Measurements from ENCODE around the gene CSRNP3.
A peak's percentile ranks its signal among the peaks of the same experiment; 100 is the strongest.

The CSRNP3 gene

GRCh38 chr2:165692906-165693305 is 223.4 kb downstream of the CSRNP3 start:
- no peak for DNase-seq

- DNase-seq = no peak
These were observed 224.3 kb downstream of the CSRNP3 start for GRCh38 chr2:165693838-165694237.

- DNase-seq = no peak
These were observed 228.4 kb downstream of the CSRNP3 start for GRCh38 chr2:165697748-165698443.

GRCh38 chr2:165698444-165698884 is 229.0 kb downstream of the CSRNP3 start:
- peak; percentile 48 for DNase-seq

- DNase-seq = no peak
These were observed 230.4 kb downstream of the CSRNP3 start for GRCh38 chr2:165699946-165700345.

GRCh38 chr2:165700531-165700930 is 231.0 kb downstream of the CSRNP3 start:
- DNase-seq = no peak

GRCh38 chr2:165701147-165701546 is 231.6 kb downstream of the CSRNP3 start:
- DNase-seq = peak; percentile 85

- DNase-seq = peak; percentile 14
These were observed 237.5 kb downstream of the CSRNP3 start for GRCh38 chr2:165706960-165707487.

GRCh38 chr2:165716091-165716490 is 246.6 kb downstream of the CSRNP3 start:
- no peak for DNase-seq

- no peak for DNase-seq
These were observed 249.2 kb downstream of the CSRNP3 start for GRCh38 chr2:165718610-165719210.

- DNase-seq = no peak
These were observed 251.0 kb downstream of the CSRNP3 start for GRCh38 chr2:165720511-165720910.

GRCh38 chr2:165725421-165725820 is 255.9 kb downstream of the CSRNP3 start:
- DNase-seq = no peak

Measured in NCI-H526 treated with DMSO at 0.1 percent for 48 hours (cell line).